ENCODE results near the gene MYOZ2.
A peak's percentile ranks its signal among the peaks of the same experiment; 100 is the strongest.

Gene MYOZ2

DNA sequence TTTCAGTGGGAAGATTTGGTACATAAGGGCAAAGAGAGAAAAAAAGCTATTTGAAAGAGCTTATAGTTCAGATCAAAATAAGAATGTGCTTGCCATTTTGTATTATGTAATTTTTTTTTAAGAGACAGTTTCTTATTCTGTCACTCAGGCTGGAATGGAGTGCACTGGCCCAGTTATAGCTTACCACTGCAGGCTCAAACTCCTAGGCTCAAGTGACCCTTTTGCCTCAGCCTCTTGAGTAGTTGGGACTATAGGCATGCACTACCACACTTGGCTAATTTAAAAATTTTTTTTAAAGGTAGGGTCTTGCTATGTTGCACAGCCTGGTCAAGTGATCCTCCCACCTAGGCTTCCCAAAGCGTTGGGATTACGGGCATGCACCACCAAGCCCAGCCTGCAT is 54.7 kb downstream of the MYOZ2 start:
- Histone ChIP-seq H3K9me3 (ENCODE audit: control insufficient read depth, insufficient read depth, low read length) (no peaks in the 10 kb centered on the region), H3K27ac (ENCODE audit: low read length) (no peak overlapping the region), H3K36me3 (ENCODE audit: control insufficient read depth, insufficient read depth, low read length) (no peaks in the 10 kb centered on the region), H3K4me1 (ENCODE audit: control insufficient read depth, insufficient read depth, low read length) (no peaks in the 10 kb centered on the region), H3K4me3 (ENCODE audit: low read length) (no peak overlapping the region), H3K27me3 (ENCODE audit: control insufficient read depth, insufficient read depth, low read length) (no peaks in the 10 kb centered on the region)
- no peak for DNase-seq (ENCODE audit: low read depth, low spot score)
- WGBS (ENCODE audit: insufficient coverage, insufficient read length): no CpG with 5 or more reads among the region's 2 CpGs

DNA sequence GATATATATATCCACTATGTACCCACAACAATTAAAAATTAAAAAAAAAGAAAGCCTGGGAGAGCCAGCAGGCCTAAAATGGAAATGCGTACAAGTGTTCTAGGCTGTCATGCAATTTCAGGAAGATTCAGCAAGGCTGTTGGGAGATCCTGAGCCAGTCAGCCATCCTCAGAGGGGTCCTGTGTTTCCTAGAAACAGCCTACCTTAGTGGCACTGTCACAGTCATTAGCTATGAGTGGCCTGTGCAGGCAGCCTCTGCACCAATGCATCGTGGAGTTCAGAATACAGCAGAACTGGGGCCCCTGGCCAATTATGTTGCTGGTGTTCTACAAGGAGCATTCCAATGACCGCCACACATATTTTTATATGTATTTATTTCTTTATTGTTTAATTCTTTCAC is 55.9 kb downstream of the MYOZ2 start:
- H3K4me1 ChIP-seq (ENCODE audit: control insufficient read depth, insufficient read depth, low read length): no peaks in the 10 kb centered on the region
- no peak overlapping the region for H3K27ac ChIP-seq (ENCODE audit: low read length)
- no peaks in the 10 kb centered on the region for H3K9me3 ChIP-seq (ENCODE audit: control insufficient read depth, insufficient read depth, low read length)
- no peak overlapping the region for H3K4me3 ChIP-seq (ENCODE audit: low read length)
- no peaks in the 10 kb centered on the region for H3K27me3 ChIP-seq (ENCODE audit: control insufficient read depth, insufficient read depth, low read length)
- H3K36me3 ChIP-seq (ENCODE audit: control insufficient read depth, insufficient read depth, low read length): no peaks in the 10 kb centered on the region
- no peak for DNase-seq (ENCODE audit: low read depth, low spot score)
- WGBS (ENCODE audit: insufficient coverage, insufficient read length): no CpG with 5 or more reads among the region's 3 CpGs

DNA sequence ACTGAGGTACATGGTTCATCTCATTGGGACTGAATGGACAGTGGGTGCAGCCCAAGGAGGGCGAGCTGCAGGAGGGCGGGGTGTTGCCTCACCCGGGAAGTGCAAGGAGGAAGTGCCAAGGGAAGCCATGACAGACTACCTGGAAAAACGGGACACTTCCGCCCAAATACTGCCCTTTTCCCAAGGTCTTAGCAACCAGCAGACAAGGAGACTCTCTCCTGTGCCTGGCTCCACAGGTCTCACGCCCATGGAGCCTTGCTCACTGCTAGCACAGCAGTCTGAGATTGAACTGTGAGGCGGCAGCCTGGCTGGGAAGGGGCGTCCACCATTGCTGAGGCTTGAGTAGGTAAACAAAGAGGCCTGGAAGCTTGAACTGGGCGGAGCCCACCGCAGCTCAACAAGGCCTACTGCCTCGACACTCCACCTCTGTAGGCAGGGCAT is 62.2 kb downstream of the MYOZ2 start:
- H3K4me1 ChIP-seq (ENCODE audit: control insufficient read depth, insufficient read depth, low read length): no peaks in the 10 kb centered on the region

DNA sequence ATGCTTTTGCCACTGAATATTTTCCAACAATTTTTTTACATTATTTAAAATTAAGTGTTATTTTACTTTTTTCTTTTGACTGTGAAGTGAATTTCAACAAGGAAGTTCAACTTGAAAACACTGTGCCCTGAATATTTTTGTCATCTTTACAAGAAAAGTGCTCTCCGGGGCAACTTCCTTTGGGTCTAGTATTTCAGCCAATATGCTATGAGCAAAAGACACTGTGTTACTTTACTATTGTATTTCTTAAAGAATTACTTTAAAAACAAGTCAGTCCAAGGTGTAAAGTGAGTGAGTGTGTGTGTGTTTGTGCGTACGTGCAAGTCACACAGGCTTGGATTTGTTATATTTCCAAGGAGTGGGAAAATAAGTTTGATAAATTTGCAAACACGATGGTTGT is 69.3 kb downstream of the MYOZ2 start:
- Histone ChIP-seq H3K36me3 (ENCODE audit: control insufficient read depth, insufficient read depth, low read length) (no peaks in the 10 kb centered on the region), H3K27me3 (ENCODE audit: control insufficient read depth, insufficient read depth, low read length) (no peaks in the 10 kb centered on the region), H3K4me1 (ENCODE audit: control insufficient read depth, insufficient read depth, low read length) (no peaks in the 10 kb centered on the region), H3K9me3 (ENCODE audit: control insufficient read depth, insufficient read depth, low read length) (no peaks in the 10 kb centered on the region), H3K4me3 (ENCODE audit: low read length) (no peak overlapping the region), H3K27ac (ENCODE audit: low read length) (no peak overlapping the region)
- WGBS (ENCODE audit: insufficient coverage, insufficient read length): no CpG with 5 or more reads among the region's 4 CpGs
- no peak for DNase-seq (ENCODE audit: low read depth, low spot score)

More for the DNA sequence above, 62.2 kb downstream of the MYOZ2 start:
- no peaks in the 10 kb centered on the region for H3K27me3 ChIP-seq (ENCODE audit: control insufficient read depth, insufficient read depth, low read length)
- H3K9me3 ChIP-seq (ENCODE audit: control insufficient read depth, insufficient read depth, low read length): no peaks in the 10 kb centered on the region
- H3K4me3 ChIP-seq (ENCODE audit: low read length): no peak overlapping the region
- no peaks in the 10 kb centered on the region for H3K36me3 ChIP-seq (ENCODE audit: control insufficient read depth, insufficient read depth, low read length)
- DNase-seq (ENCODE audit: low read depth, low spot score): no peak
- H3K27ac ChIP-seq (ENCODE audit: low read length): no peak overlapping the region
- no CpG with 5 or more reads among the region's 11 CpGs for WGBS (ENCODE audit: insufficient coverage, insufficient read length)

DNA sequence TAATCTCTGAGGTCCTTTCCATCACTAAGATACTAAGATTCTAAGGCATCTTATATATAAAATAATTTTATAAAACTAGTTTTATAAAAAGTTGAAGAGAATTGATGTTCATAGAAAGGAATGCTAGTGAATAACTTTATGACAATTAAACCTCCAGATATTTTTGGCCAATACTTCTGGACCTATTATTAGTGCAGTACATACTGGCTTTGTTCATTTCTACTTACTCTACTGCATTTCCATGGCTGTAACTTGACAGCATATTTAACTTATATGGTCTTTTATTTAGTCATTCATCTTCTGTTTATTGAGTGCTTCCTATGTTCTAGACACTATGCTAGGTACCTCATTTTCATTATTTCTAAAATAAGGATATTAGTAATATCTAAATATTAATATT is 70.1 kb downstream of the MYOZ2 start:
- Histone ChIP-seq H3K27ac (ENCODE audit: low read length) (no peak overlapping the region), H3K4me3 (ENCODE audit: low read length) (no peak overlapping the region), H3K36me3 (ENCODE audit: control insufficient read depth, insufficient read depth, low read length) (no peaks in the 10 kb centered on the region), H3K4me1 (ENCODE audit: control insufficient read depth, insufficient read depth, low read length) (no peaks in the 10 kb centered on the region), H3K9me3 (ENCODE audit: control insufficient read depth, insufficient read depth, low read length) (no peaks in the 10 kb centered on the region), H3K27me3 (ENCODE audit: control insufficient read depth, insufficient read depth, low read length) (no peaks in the 10 kb centered on the region)
- DNase-seq (ENCODE audit: low read depth, low spot score): no peak

DNA sequence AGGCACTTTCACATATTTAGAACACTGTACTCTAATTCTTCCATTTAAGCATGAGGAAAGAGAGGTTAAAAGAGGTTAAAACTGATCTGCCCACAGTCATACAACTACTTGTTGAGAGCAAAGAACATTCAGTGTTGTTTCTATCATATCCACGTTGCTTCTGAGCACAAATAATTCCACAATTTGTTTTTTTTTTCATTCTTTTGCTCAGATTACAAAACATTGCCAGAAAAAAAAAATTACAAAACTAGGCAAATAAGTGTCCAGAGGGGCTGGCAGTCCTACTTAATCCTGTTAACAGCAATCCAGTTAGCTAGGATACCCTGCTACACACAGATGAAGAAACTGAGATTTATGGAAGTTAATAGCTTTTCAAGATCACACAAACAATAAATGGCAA is 70.5 kb downstream of the MYOZ2 start:
- H3K4me3 ChIP-seq (ENCODE audit: low read length): no peak overlapping the region
- peaks cover 3% of the 10 kb centered on the region; the same call in 1 of the 2 replicates for H3K4me1 ChIP-seq (ENCODE audit: control insufficient read depth, insufficient read depth, low read length)
- no peak overlapping the region for H3K27ac ChIP-seq (ENCODE audit: low read length)
- H3K9me3 ChIP-seq (ENCODE audit: control insufficient read depth, insufficient read depth, low read length): no peaks in the 10 kb centered on the region
- H3K36me3 ChIP-seq (ENCODE audit: control insufficient read depth, insufficient read depth, low read length): no peaks in the 10 kb centered on the region
- no peaks in the 10 kb centered on the region for H3K27me3 ChIP-seq (ENCODE audit: control insufficient read depth, insufficient read depth, low read length)
- no peak for DNase-seq (ENCODE audit: low read depth, low spot score)
- no CpG with 5 or more reads among the region's 1 CpG for WGBS (ENCODE audit: insufficient coverage, insufficient read length)

DNA sequence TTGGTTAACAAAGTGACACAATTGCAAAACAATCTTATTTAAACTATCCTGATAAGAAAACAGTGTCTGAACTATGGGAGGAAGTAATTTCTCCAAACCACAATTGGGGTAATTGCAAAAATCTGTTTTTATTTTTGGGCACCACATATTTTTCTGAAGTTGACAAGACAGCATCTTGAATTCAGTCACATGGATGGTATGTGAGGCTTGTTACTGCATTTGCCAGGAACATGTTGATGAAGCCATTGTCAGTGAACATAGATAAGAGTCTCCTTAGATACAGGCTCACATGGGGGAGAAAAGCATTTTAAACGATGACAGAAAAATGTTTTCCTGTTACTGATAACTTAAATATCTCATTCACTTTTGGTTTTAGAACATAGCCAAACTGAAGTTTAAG is 71.4 kb downstream of the MYOZ2 start:
- no peak overlapping the region for H3K27ac ChIP-seq (ENCODE audit: low read length)
- WGBS (ENCODE audit: insufficient coverage, insufficient read length): no CpG with 5 or more reads among the region's 1 CpG
- no peaks in the 10 kb centered on the region for H3K9me3 ChIP-seq (ENCODE audit: control insufficient read depth, insufficient read depth, low read length)
- H3K4me3 ChIP-seq (ENCODE audit: low read length): no peak overlapping the region
- H3K4me1 ChIP-seq (ENCODE audit: control insufficient read depth, insufficient read depth, low read length): peaks cover 3% of the 10 kb centered on the region; the same call in 1 of the 2 replicates
- H3K27me3 ChIP-seq (ENCODE audit: control insufficient read depth, insufficient read depth, low read length): no peaks in the 10 kb centered on the region
- no peak for DNase-seq (ENCODE audit: low read depth, low spot score)
- H3K36me3 ChIP-seq (ENCODE audit: control insufficient read depth, insufficient read depth, low read length): no peaks in the 10 kb centered on the region

DNA sequence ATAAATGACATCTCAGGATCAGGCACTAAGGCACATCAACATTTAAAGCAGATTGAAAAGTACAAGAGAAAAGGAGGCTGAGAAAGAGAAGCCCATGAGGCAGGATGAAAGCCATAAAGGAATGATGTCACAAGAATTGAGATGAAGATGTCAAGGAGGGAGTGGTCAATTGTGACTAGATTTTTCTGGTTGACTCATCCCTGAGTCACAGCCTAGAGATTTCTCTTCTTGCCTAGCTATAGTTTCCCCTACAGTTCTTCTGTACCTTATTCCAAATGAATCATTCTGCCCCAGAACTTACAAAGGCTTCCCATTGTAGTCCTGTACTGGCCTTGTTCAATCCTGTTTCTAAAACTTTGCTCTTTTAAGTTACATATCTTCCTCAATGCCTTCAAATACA is 73.4 kb downstream of the MYOZ2 start:
- Histone ChIP-seq H3K36me3 (ENCODE audit: control insufficient read depth, insufficient read depth, low read length) (no peaks in the 10 kb centered on the region), H3K27me3 (ENCODE audit: control insufficient read depth, insufficient read depth, low read length) (no peaks in the 10 kb centered on the region), H3K27ac (ENCODE audit: low read length) (no peak overlapping the region), H3K4me1 (ENCODE audit: control insufficient read depth, insufficient read depth, low read length) (peaks cover 3% of the 10 kb centered on the region; the same call in 1 of the 2 replicates), H3K4me3 (ENCODE audit: low read length) (no peak overlapping the region), H3K9me3 (ENCODE audit: control insufficient read depth, insufficient read depth, low read length) (no peaks in the 10 kb centered on the region)
- DNase-seq (ENCODE audit: low read depth, low spot score): no peak

DNA sequence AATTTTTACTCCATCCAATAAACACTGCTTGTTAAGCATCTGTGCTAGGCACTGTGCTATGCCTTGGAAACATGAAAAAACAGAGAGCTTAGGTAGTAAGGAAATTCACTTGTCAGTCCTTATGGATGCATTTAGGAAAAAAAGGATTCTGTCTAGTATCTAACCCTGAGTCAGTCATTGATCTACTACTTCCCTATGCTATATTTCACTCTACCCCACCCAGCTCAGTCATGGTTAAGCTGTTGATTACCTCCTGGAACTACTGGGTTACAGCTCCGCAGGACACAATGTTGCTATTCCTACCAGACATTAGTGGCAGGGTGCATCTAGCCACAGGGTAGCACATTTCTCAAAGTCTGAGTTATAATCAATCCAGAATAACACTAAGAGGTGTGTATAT is 74.0 kb downstream of the MYOZ2 start:
- no CpG with 5 or more reads among the region's 1 CpG for WGBS (ENCODE audit: insufficient coverage, insufficient read length)

DNA sequence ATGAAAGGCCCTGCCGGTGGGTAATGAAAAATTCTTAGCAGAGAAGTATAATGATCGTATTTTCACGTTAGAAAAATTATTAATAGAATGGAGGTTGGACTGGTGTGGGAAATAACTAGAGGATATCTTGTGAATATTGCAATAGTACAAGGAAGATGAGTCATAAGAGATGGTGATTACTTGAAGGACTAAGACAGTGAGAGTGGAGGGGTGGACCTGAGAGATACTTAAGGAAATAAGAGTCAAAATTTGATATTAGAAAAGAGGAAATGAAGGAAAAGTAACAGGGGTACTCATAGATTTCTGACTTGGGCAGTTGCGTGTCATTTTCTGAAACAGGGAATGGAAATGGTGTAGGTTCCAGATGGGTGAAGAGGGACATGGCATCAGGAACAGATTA is 75.1 kb downstream of the MYOZ2 start:
- Histone ChIP-seq H3K27me3 (ENCODE audit: control insufficient read depth, insufficient read depth, low read length) (no peaks in the 10 kb centered on the region), H3K9me3 (ENCODE audit: control insufficient read depth, insufficient read depth, low read length) (no peaks in the 10 kb centered on the region), H3K4me3 (ENCODE audit: low read length) (no peak overlapping the region), H3K36me3 (ENCODE audit: control insufficient read depth, insufficient read depth, low read length) (no peaks in the 10 kb centered on the region), H3K27ac (ENCODE audit: low read length) (no peak overlapping the region), H3K4me1 (ENCODE audit: control insufficient read depth, insufficient read depth, low read length) (peaks cover 3% of the 10 kb centered on the region; the same call in 1 of the 2 replicates)
- DNase-seq (ENCODE audit: low read depth, low spot score): no peak
- WGBS (ENCODE audit: insufficient coverage, insufficient read length): 100% methylated on average over 2 of the region's 4 CpGs

More for the DNA sequence above, 74.0 kb downstream of the MYOZ2 start:
- Histone ChIP-seq H3K9me3 (ENCODE audit: control insufficient read depth, insufficient read depth, low read length) (no peaks in the 10 kb centered on the region), H3K4me1 (ENCODE audit: control insufficient read depth, insufficient read depth, low read length) (peaks cover 3% of the 10 kb centered on the region; the same call in 1 of the 2 replicates), H3K36me3 (ENCODE audit: control insufficient read depth, insufficient read depth, low read length) (no peaks in the 10 kb centered on the region), H3K27me3 (ENCODE audit: control insufficient read depth, insufficient read depth, low read length) (no peaks in the 10 kb centered on the region), H3K27ac (ENCODE audit: low read length) (no peak overlapping the region), H3K4me3 (ENCODE audit: low read length) (no peak overlapping the region)
- DNase-seq (ENCODE audit: low read depth, low spot score): no peak

DNA sequence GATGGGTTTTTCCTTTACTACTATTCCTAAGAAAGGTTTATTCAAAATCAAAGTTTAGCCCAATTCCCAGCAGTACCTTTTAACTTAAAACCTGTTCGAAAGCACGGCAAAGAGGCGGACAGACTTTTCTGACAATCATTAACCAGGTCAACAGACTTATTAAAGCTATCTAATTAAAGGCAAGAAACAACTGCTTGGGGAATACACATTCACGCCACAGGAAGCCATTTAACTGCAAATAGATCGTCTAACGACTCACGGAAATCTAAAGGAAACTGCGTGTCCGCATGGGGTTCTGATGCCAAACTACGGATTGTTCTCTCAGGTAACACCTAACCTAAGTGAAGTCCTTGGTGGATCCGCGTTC is 76.2 kb downstream of the MYOZ2 start:
- WGBS (ENCODE audit: insufficient coverage, insufficient read length): no CpG with 5 or more reads among the region's 12 CpGs
- Histone ChIP-seq H3K4me3 (ENCODE audit: low read length) (peak overlapping the region; percentile 68; the same call in 1 of the 2 replicates), H3K27ac (ENCODE audit: low read length) (no peak overlapping the region), H3K36me3 (ENCODE audit: control insufficient read depth, insufficient read depth, low read length) (no peaks in the 10 kb centered on the region), H3K4me1 (ENCODE audit: control insufficient read depth, insufficient read depth, low read length) (peaks cover 3% of the 10 kb centered on the region; the same call in 1 of the 2 replicates), H3K9me3 (ENCODE audit: control insufficient read depth, insufficient read depth, low read length) (no peaks in the 10 kb centered on the region), H3K27me3 (ENCODE audit: control insufficient read depth, insufficient read depth, low read length) (no peaks in the 10 kb centered on the region)
- DNase-seq (ENCODE audit: low read depth, low spot score): peak; percentile 58
